ENCODE data around the gene DPP6.

DNA sequence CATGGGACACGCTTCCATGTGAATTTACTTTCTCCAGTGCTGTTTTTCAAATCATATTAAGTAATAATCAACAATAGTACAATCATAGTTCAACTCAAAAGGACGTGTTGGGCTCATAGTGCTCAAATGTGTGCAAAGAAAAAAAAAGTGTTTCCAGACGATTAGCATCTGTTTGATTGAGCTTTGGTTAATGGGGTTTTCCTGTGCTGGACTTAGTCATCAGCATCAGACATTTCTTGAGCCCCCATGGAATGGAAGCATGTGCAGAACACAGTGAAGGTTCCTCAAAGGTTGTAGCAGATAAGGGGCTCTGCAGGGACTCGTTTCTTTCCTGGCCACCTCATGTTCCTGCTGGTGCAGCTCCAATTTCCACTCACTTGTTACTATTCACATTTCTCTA, 716.8 kb downstream of the DPP6 start:
- TF ChIP-seq, protein P1, sequence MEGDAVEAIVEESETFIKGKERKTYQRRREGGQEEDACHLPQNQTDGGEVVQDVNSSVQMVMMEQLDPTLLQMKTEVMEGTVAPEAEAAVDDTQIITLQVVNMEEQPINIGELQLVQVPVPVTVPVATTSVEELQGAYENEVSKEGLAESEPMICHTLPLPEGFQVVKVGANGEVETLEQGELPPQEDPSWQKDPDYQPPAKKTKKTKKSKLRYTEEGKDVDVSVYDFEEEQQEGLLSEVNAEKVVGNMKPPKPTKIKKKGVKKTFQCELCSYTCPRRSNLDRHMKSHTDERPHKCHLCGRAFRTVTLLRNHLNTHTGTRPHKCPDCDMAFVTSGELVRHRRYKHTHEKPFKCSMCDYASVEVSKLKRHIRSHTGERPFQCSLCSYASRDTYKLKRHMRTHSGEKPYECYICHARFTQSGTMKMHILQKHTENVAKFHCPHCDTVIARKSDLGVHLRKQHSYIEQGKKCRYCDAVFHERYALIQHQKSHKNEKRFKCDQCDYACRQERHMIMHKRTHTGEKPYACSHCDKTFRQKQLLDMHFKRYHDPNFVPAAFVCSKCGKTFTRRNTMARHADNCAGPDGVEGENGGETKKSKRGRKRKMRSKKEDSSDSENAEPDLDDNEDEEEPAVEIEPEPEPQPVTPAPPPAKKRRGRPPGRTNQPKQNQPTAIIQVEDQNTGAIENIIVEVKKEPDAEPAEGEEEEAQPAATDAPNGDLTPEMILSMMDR (IDR thresholded peaks at IDR 0.05), result no peak
- TF ChIP-seq POLR2AphosphoS5 (IDR thresholded peaks at IDR 0.05) (no peak), POLR2A (IDR thresholded peaks at IDR 0.05; ENCODE audit: low read depth) (no peak)
